Mononuclear cell (primary cell): ENCODE measurements around the gene GPR139. TPM values are rescaled to one million over a fixed set of nuclear protein-coding genes. Genes with fewer than 3 reads are reported as not detected.

ENCODE experiments used
- total RNA-seq: library from RNA; depleted of rRNA; stranded (reverse); fragments of >200 nt; gene quantifications from one replicate; pipeline ENCODE4 v1.2.3, GENCODE V29; 2012

GPR139 gene
- total RNA-seq, 1 donor: not detected

Other genes starting within 250 kb of the GPR139 start
- gene GPRC5B, start 189.0 kb downstream of the GPR139 start, total RNA-seq: 0.21 TPM